ENCODE results near the gene NEURL2. TPM values are rescaled to one million over a fixed set of nuclear protein-coding genes. Genes with fewer than 3 reads are reported as not detected.
"Not testable (repeated sequence)": the region's sequence is repeated elsewhere in the genome, so short reads cannot be mapped to it uniquely, and the experiment has no call there.

NEURL2 gene
- 1 to 10 TPM; 2.6 TPM for total RNA-seq

- ChIA-PET CTCF (interaction anchor here (1.0 to 2.3 kb wide), 9 partner anchors 8 to 51 kb away, joined by 3 to 9 read pairs (median 4); no protein-coding TSS in a partner anchor), POLR2A (interaction anchor here (0.7 kb wide), 1 partner anchor 42 kb away, joined by 3 read pairs; no protein-coding TSS in a partner anchor)
- no peaks in the 10 kb centered on the region for H3K27me3 Mint-ChIP-seq
- no peaks in the 10 kb centered on the region for H3K9me3 Mint-ChIP-seq
- H3K27ac Mint-ChIP-seq, result peak within 1 kb of the TSS; percentile 91
- peak; percentile 89 for DNase-seq
- H3K4me1 Mint-ChIP-seq, result peaks cover 35% of the 10 kb centered on the region
- peaks cover 10% of the 10 kb centered on the region for H3K36me3 Mint-ChIP-seq (ENCODE audit: low read depth)
- H3K4me3 Mint-ChIP-seq, result peak within 1 kb of the TSS; percentile 90
Measured at GRCh38 chr20:45890985-45891983, at the start of gene NEURL2, which contains the start of gene CTSA. Gene NEURL2, minus strand, starts transcription at chr20:45891208. Its CDS starts 217 bp downstream, at chr20:45890991. Gene CTSA, plus strand, starts transcription at chr20:45891335. Its CDS starts 234 bp downstream, at chr20:45891569.

GRCh38 chr20:45940469-45940868 lies 49.5 kb upstream of the NEURL2 start:
- POLR2A ChIA-PET, result interaction anchor here (0.6 kb wide), 1 partner anchor 96 kb away, joined by 3 read pairs; no protein-coding TSS in a partner anchor
- Mint-ChIP-seq H3K27me3 (no peaks in the 10 kb centered on the region), H3K4me1 (peaks cover 27% of the 10 kb centered on the region), H3K9me3 (no peaks in the 10 kb centered on the region), H3K4me3 (no peak overlapping the region), H3K27ac (no peak overlapping the region), H3K36me3 (ENCODE audit: low read depth) (peaks cover 47% of the 10 kb centered on the region)
- no peak for DNase-seq
- CTCF ChIA-PET, result interaction anchor here (0.5 kb wide), 1 partner anchor 763 kb away, joined by 4 read pairs; no protein-coding TSS in a partner anchor

GRCh38 chr20:45940053-45940452 lies 49.0 kb upstream of the NEURL2 start:
- ChIA-PET CTCF (interaction anchor here (0.5 to 3.7 kb wide), 2 partner anchors 30 to 763 kb away, joined by 4 to 19 read pairs; no protein-coding TSS in a partner anchor), POLR2A (interaction anchor here (0.6 kb wide), 1 partner anchor 95 kb away, joined by 3 read pairs; no protein-coding TSS in a partner anchor)
- no peaks in the 10 kb centered on the region for H3K27me3 Mint-ChIP-seq
- H3K4me1 Mint-ChIP-seq, result peaks cover 27% of the 10 kb centered on the region
- DNase-seq, result no peak
- no peaks in the 10 kb centered on the region for H3K9me3 Mint-ChIP-seq
- no peak overlapping the region for H3K27ac Mint-ChIP-seq
- H3K36me3 Mint-ChIP-seq (ENCODE audit: low read depth), result peaks cover 48% of the 10 kb centered on the region
- H3K4me3 Mint-ChIP-seq, result no peak overlapping the region

GRCh38 chr20:45938727-45939438 lies 47.9 kb upstream of the NEURL2 start:
- CTCF ChIA-PET, result interaction anchor here (0.5 to 3.7 kb wide), 4 partner anchors 19 to 150 kb away, joined by 3 to 19 read pairs (median 4); no protein-coding TSS in a partner anchor
- POLR2A ChIA-PET, result no interaction called here
- Mint-ChIP-seq H3K36me3 (ENCODE audit: low read depth) (peaks cover 38% of the 10 kb centered on the region), H3K27me3 (no peaks in the 10 kb centered on the region), H3K27ac (peak overlapping the region; percentile 15), H3K9me3 (no peaks in the 10 kb centered on the region), H3K4me1 (peaks cover 24% of the 10 kb centered on the region), H3K4me3 (no peak overlapping the region)
- no peak for DNase-seq

GRCh38 chr20:45937765-45938164 lies 46.8 kb upstream of the NEURL2 start:
- no peaks in the 10 kb centered on the region for H3K27me3 Mint-ChIP-seq
- H3K4me1 Mint-ChIP-seq, result peaks cover 33% of the 10 kb centered on the region
- H3K4me3 Mint-ChIP-seq, result peak overlapping the region; percentile 47
- H3K36me3 Mint-ChIP-seq (ENCODE audit: low read depth), result peaks cover 29% of the 10 kb centered on the region
- POLR2A ChIA-PET, result no interaction called here
- DNase-seq, result no peak
- no peaks in the 10 kb centered on the region for H3K9me3 Mint-ChIP-seq
- peak overlapping the region; percentile 65 for H3K27ac Mint-ChIP-seq
- CTCF ChIA-PET, result interaction anchor here (1.0 to 3.7 kb wide), 5 partner anchors 11 to 48 kb away, joined by 3 to 19 read pairs (median 4); partner anchors contain the start of gene NEURL2

GRCh38 chr20:45935416-45936046 lies 44.5 kb upstream of the NEURL2 start:
- H3K4me1 Mint-ChIP-seq, result peaks cover 36% of the 10 kb centered on the region
- peak overlapping the region; percentile 93 for H3K4me3 Mint-ChIP-seq
- H3K9me3 Mint-ChIP-seq, result no peaks in the 10 kb centered on the region
- ChIA-PET CTCF (interaction anchor here (0.7 to 3.2 kb wide), 4 partner anchors 8 to 135 kb away, joined by 3 to 14 read pairs (median 6); partner anchors contain the start of gene ZSWIM1), POLR2A (interaction anchor here (1.0 kb wide), 1 partner anchor 14 kb away, joined by 4 read pairs; no protein-coding TSS in a partner anchor)
- no peak for DNase-seq
- H3K36me3 Mint-ChIP-seq (ENCODE audit: low read depth), result peaks cover 28% of the 10 kb centered on the region
- H3K27ac Mint-ChIP-seq, result peak overlapping the region; percentile 95
- no peaks in the 10 kb centered on the region for H3K27me3 Mint-ChIP-seq

- no peaks in the 10 kb centered on the region for H3K9me3 Mint-ChIP-seq
- ChIA-PET CTCF (interaction anchor here (0.7 to 3.2 kb wide), 9 partner anchors 9 to 397 kb away, joined by 3 to 14 read pairs (median 4); partner anchors contain the start of genes ZNF335 and ZSWIM1), POLR2A (interaction anchor here (0.8 to 1.0 kb wide), 2 partner anchors 12 to 15 kb away, joined by 4 to 5 read pairs; no protein-coding TSS in a partner anchor)
- H3K4me1 Mint-ChIP-seq, result peaks cover 36% of the 10 kb centered on the region
- H3K27me3 Mint-ChIP-seq, result no peaks in the 10 kb centered on the region
- peak within 1 kb of the TSS; percentile 93 for H3K4me3 Mint-ChIP-seq
- peak; percentile 98 for DNase-seq
- H3K27ac Mint-ChIP-seq, result peak within 1 kb of the TSS; percentile 97
- peaks cover 23% of the 10 kb centered on the region for H3K36me3 Mint-ChIP-seq (ENCODE audit: low read depth)
Measured at GRCh38 chr20:45934586-45935415, 43.8 kb upstream of the NEURL2 start, which contains the start of gene PCIF1. Gene PCIF1, plus strand, starts transcription at chr20:45934683. Its CDS starts 4,317 bp downstream, at chr20:45939000.

- ChIA-PET POLR2A (interaction anchor here (0.6 to 0.8 kb wide), 2 partner anchors 13 to 43 kb away, joined by 3 to 5 read pairs; partner anchors contain the start of gene NEURL2), CTCF (interaction anchor here (0.7 to 3.2 kb wide), 15 partner anchors 9 to 397 kb away, joined by 3 to 14 read pairs (median 4); partner anchors contain the start of genes CTSA, NEURL2, ZNF335 and ZSWIM1)
- peak overlapping the region; percentile 97 for H3K27ac Mint-ChIP-seq
- H3K36me3 Mint-ChIP-seq (ENCODE audit: low read depth), result peaks cover 16% of the 10 kb centered on the region
- no peaks in the 10 kb centered on the region for H3K9me3 Mint-ChIP-seq
- peak overlapping the region; percentile 93 for H3K4me3 Mint-ChIP-seq
- DNase-seq, result no peak
- peaks cover 36% of the 10 kb centered on the region for H3K4me1 Mint-ChIP-seq
- no peaks in the 10 kb centered on the region for H3K27me3 Mint-ChIP-seq
Measured at GRCh38 chr20:45934046-45934585, 43.1 kb upstream of the NEURL2 start.

- DNase-seq, result peak; percentile 72
- Mint-ChIP-seq H3K27me3 (no peaks in the 10 kb centered on the region), H3K4me3 (peak overlapping the region; percentile 93), H3K36me3 (ENCODE audit: low read depth) (peaks cover 15% of the 10 kb centered on the region), H3K4me1 (peaks cover 35% of the 10 kb centered on the region), H3K9me3 (no peaks in the 10 kb centered on the region), H3K27ac (peak overlapping the region; percentile 97)
- ChIA-PET CTCF (interaction anchor here (0.6 to 3.2 kb wide), 18 partner anchors 8 to 52 kb away, joined by 3 to 14 read pairs (median 4); partner anchors contain the start of genes CTSA, NEURL2, SPATA25 and ZNF335), POLR2A (interaction anchor here (0.6 to 0.7 kb wide), 2 partner anchors 24 to 43 kb away, joined by 3 read pairs; partner anchors contain the start of gene NEURL2)
Measured at GRCh38 chr20:45933266-45934045, 42.4 kb upstream of the NEURL2 start.

GRCh38 chr20:45931680-45932079 lies 40.7 kb upstream of the NEURL2 start:
- POLR2A ChIA-PET; H3K36me3 Mint-ChIP-seq (ENCODE audit: low read depth); H3K9me3 Mint-ChIP-seq; H3K4me3 Mint-ChIP-seq; CTCF ChIA-PET; H3K27ac Mint-ChIP-seq; DNase-seq; H3K27me3 Mint-ChIP-seq: not testable (repeated sequence)
- H3K4me1 Mint-ChIP-seq, result peaks cover 17% of the 10 kb centered on the region
